Left renal pelvis (tissue), 4 donors: Measurements from ENCODE around the gene CHST9. TPM values are rescaled to one million over a fixed set of nuclear protein-coding genes. Genes with fewer than 3 reads are reported as not detected.
"Not testable (repeated sequence)": the region's sequence is repeated elsewhere in the genome, so short reads cannot be mapped to it uniquely, and the experiment has no call there.

ENCODE experiments used
- DNase-seq, 4 donors: peaks; one replicate each; pipeline ENCODE4 v3.0.0-alpha.2; 2013; ENCODE audit warnings: low read depth in 4 of 4, low spot score in 3 of 4
- polyA plus RNA-seq, 4 donors: library from polyadenylated mRNA; unstranded; fragments of 120-200 nt; gene quantifications; one replicate each; pipeline ENCODE4 v1.2.1, GENCODE V29; 2013; ENCODE audit not compliant: insufficient read length in 4 of 4

Gene CHST9
- polyA plus RNA-seq, 4 donors = 1.7 to 6.3 (median 4.1) TPM

DNA sequence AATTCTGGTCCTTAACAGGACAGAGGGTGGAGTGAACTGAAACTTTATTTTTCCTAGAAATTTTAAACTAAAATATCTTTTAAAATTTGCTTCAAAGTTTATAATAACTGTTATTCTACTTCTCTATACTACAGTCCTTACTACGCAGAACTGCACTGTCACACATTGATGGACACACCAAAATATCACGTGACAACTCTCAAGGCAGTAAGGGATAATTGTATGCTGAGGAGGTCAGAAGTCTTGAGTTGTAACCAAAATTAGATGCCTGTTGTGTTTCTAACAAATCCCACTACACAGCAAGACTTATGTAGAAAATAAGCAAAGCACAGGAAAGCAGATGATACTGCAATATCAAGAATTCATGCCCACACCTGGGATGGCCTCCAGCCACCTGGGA lies 76.3 kb downstream of the CHST9 start:
- no peak for DNase-seq

DNA sequence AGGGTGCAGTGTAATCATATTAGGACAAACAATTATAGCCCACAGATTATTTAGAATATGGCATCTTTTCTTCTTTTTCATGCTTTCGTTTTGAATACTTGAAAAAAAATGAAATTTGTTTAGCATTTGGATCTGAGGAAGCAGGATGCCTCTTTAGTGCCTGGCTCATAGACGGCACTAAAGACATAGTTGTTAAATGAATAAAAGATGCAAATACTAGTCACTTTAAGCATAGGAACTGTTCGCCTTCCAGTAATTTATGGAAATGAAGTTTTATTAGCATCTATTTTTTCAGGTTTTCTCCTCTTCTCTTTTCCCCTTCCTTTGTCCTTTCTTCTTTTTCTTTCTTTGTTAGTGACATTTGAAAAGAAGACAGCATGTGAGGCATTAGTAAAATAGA lies 80.4 kb downstream of the CHST9 start:
- no peak for DNase-seq

DNA sequence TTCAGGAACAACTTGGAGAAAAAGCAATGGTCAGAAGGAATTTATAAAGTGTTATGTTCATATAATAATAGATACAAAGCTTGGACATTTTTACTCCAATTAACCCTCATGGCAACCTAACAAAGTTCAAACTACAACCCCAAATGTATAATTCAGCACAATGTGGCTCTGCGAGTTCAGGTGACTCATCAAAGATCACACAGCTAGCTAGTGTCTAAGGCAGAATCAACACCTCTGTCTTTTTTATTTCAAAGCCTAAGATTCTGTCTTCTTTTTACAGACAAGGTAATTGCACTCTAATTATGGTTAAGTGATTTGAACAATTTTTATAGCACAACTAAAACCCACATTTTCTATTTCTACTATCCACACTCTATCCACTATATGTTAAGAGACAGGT lies 90.5 kb downstream of the CHST9 start:
- no peak for DNase-seq

DNA sequence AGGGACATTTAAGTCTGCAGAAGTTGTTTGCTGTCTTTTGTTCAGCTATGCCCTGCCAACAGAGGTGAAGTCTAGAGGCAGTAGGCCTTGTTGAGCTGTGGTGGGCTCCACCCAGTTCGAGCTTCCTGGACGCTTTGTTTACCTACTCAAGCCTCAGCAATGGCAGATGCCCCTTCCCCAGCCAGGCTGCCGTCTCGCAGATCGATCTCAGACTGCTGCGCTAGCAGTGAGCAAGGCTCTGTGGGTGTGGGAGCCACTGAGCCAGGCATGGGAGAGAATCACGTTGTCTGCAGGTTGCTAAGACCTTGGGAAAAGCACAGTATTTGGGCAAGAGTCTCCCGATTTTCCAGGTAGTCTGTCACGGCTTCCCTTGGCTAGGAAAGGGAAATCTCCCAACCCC lies 91.8 kb downstream of the CHST9 start:
- DNase-seq = not testable (repeated sequence)

DNA sequence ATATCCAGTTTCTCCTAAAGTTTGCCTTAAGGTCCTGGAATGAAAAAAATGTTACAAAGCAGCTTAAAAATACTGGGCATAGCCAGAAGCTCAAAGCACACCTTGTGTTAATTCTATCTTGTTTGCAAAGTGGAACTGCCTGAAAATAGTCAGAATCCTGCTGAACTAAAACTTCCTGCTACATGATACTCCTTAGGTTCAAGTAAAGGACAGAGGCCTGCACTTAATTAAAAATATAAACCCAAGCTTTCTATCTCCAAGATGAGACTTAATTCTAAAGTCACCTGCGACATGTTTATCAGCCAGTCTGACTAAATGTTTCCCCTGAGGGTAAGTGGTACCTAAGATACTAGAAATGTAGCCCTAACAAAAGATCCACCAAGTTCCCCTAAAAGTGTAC lies 103.4 kb downstream of the CHST9 start:
- no peak for DNase-seq

DNA sequence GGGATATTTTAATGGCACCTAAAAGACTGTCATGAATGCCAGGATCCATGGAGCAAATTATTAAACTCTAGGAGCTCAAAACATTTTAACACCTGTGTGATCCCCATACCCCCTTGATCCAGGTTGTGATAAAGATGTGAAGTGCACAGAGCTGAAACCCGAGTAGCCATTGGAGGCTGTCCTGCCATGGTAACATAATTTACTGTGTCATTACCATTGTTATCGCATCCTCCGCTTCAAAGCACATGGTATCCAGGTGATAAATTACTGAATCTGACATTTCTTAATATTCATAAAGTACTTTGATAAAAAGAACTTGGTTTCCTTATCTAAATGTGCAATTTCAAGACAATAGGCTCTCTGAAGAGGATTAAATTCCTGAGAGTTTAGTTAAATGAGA lies 109.3 kb downstream of the CHST9 start:
- no peak for DNase-seq

DNA sequence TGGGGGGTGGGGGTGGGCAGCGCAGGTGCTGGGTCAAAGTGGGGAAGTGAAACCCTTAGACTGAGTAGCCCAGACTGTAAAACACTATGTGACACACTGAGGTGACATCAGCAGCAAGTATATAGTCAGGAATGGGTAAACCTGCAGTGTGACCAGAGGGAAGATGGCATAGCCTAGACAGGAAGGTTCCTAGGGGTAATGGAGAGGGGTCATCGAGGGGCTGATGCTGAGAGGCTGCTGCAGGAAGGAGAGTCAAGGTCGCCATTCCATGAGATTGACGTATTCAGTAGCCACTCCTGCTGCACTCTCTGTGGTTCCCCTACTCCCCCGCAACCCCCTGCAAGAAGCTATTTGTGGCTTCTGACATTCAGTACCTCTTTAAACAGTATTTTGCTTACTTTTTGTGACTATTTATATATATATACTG lies 111.7 kb downstream of the CHST9 start:
- DNase-seq = no peak

DNA sequence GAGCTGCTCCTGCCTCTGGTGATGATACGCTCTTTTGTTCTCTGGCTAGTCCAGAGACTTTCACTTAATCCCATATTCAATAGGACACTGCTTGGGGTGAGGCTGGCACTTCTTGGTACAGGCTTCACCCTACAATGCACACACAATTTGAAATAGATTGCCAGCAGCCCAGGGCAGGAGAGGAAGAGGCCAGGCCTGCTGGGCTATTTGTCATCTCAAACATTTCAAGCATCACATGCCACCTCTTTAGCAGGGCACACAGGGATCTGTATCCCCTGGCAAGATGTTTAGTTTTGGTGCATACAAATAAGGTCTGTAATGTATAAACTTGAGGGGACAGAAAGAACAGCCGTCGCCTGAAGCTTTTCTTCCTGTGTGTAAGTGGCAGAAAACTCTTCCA lies 120.4 kb downstream of the CHST9 start:
- DNase-seq = no peak

DNA sequence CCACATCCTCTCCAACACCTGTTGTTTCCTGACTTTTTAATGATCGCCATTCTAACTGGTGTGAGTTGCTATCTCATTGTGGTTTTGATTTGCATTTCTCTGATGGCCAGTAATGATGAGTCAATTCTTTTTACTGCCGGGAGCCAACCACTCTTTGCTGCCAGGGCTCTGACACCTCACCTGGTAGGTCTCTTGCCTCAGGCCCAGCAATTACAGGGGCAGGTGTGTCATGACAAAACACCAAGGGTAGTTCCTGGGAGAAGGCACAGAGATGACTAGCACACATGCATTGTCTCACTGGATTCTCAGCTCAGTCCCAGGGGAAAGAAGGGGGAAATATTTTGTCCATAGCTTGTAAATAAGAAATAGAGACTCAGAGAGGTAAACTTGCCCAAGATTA lies 122.3 kb downstream of the CHST9 start:
- no peak for DNase-seq

DNA sequence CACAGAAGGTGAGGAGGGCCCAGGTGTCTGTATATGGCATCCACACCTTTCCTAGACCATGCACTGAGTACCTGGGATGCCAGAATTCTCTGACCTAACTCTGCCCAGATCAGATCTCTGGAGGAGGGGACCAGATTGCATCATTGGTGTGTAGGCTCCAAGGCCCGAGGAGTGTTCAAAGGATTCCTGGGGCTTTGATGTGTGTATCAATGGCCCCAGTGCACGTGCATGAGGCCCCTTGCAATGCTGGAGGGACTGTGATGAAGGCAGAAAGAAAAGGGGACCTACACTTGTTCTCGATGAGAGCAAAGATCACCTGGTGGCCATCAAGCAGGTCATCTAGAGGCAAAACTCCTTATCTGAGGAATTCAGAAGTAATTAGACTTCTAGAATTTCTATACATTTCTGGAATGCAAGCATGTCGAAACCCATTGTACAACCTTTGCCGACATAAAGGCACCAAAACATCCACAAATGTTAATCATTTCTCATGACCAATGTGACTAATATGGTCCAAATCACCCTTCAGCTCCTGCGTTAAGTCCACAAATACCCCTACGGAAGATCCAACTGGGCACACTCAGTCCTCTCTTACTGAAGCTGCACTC lies 123.5 kb downstream of the CHST9 start:
- DNase-seq = no peak

DNA sequence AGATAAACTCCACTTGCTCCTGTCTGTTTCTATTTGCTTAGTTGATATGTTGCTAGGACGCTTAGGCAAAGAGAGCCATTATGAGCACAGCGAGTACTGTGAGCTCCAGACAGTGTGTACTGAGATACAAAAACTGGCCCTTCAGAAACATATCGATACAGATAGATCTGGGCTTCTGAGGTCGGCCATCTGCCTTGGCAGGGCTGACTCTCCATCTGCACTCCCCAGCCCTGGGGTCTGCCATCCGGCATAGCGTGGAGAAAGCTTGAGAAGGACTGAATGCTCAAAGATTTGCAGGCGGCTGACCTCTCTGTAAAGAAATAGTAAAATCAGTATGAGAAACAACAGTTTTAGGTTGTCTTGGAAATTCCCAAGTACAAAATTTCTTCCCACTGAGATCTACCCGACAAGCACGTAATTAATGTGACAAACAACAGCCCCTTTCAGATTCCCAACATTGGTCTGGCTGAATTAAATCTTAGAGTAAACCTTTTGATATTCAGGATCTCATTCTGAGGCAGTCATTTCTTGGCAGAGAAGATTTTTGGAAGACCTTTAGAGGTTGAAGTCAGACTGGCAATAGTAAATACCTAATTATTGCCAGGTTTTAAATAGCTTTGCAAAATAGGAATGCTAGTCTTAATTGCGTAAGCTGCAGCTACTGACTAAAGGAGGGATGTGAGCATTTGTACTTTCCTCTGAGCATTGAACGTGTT lies 127.4 kb downstream of the CHST9 start:
- no peak for DNase-seq

DNA sequence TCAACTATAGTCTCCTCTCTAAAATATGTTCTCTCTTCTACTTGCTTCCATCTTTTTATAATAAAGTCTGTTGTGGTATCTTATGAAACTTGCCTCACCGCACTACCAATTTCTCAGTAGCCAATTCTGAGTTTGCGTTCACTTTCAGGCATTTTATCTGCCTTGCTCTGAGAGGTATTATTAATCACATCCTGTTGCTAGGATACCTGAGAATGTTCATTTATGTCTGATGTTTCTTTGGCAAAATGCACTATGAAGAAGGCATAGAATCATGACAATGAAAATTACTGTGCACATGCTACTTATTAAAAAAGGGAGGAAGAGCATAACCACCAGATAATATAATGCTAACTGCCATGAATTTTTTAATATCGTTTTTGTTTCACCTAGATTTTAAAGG lies 130.2 kb downstream of the CHST9 start:
- no peak for DNase-seq

DNA sequence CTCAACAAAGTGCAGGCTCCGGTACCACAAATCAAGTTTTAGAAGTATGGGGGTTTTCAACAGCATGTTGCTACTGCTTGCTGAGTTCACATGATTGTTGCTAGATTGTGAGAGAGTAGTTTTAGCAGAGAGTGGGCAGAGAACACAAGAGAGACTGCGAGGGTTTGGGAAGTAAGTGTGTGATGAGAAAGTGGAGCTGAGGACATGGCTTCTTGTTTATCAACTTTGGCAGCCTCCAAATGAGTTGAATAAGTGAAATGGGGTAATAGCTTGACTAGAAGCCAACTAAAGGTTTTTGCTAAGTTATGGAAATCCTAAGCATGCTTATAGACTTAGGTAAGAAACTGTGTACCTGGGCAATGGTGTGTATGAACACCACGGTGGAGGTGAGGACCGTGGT lies 135.1 kb downstream of the CHST9 start:
- DNase-seq = no peak

DNA sequence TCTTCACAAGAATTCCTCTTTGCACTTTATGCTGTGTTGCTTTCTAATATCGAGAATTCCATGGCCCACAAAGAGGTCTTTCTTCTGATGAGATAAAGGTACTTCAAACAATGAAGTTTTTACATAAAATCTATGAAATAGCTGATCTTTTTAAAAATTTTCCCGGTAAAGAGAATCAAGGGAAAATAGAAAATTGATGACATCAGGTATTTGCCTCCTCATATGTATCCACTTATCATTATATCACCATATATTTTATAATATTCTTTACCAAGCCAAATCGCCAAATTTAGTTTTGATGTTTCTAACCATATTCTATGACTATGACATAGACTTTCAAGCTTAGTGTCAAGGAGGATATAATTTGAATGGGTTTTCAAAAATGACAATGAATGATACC lies 139.8 kb downstream of the CHST9 start:
- no peak for DNase-seq

DNA sequence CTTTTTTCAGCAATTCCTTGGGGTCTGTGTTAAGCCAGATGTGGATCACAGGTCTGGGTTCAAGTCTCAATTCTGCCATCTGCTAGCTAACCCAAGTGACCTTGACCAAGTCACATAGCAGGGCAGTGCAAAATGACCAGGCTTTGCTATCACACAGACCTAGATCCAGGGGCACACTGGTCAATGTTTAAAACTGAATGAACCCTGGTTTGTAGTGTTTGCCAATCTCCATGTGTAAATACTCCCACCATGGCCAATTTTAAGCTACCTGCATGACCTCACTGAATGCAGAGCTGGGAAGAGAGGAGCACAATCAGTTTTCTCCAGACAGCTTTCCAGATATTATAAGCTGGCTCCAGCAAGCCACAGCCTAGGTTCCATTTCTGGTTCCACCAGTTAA lies 142.9 kb downstream of the CHST9 start:
- DNase-seq = no peak

DNA sequence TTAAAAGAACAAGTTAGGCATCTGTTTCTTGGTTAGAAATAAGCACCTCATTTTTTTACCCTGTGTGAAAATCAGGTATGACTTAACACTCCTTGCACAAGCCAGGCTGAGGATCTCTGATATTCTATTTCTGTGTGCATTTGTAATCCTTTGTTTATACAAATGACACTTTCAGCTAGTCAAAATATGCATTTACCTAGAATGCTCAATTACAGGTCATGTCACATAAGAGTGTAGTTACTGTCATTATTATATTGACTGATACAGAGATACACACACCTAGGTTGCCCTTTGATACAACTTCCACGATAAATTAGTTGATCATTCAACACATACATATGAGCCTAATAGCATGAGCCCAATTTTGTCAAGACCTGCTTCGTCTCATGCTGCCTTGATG lies 144.3 kb downstream of the CHST9 start:
- no peak for DNase-seq

DNA sequence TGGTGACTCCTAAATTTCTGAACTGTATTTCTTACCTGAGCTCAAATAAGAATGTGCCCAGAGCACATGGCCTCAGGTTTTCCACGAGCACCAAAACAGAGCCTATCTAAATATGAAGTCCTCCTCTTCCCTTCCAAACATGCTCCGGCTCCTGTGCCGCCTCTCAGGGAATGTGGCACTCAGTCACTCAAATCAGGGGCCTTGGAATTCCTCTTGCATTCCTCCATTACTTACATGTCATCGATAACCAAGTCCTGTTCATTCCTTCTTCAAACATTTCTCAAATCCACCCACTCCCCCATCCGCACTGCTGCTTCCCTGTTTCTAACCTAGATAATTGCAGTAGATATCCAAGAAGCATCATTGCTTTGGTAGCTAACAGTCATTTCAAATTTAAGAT lies 151.4 kb downstream of the CHST9 start:
- DNase-seq = no peak

DNA sequence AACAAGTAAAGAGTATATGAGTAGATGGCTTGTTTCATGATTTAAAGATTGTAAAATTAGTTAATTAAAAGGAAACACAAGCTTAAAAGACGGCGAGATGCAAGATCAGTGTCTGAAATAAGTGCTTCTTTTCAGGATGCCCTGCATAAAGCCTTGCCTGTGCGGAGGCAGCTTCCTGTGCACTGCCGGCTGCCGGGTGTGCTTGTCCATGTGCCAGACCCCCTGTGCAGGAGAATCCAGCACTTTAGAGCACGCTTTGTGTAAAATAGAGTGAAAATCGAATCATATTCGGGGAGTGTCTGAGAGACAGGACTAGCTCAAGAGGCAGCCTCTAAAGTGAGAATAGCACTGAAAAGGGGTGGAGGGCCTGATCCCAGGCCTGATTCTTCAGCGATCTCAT lies 154.7 kb downstream of the CHST9 start:
- DNase-seq = no peak

DNA sequence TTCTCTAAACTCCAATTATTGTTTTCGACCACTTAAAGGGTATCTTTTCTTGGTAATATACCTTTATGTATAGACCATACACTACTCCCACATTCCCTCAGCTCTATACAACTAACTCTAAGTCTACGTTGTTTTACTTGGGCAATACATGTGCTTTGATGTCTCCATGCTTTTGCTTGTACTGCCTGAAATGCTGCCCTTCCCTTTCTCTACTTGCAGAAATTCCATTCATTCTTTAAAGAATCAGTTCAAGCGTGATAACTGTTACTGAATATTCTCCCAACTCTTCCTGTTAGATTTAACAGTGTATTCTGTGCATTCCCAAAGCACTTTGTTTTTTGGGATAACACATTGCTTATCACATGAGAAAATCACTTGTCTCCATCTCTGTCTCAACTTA lies 162.6 kb downstream of the CHST9 start:
- no peak for DNase-seq

DNA sequence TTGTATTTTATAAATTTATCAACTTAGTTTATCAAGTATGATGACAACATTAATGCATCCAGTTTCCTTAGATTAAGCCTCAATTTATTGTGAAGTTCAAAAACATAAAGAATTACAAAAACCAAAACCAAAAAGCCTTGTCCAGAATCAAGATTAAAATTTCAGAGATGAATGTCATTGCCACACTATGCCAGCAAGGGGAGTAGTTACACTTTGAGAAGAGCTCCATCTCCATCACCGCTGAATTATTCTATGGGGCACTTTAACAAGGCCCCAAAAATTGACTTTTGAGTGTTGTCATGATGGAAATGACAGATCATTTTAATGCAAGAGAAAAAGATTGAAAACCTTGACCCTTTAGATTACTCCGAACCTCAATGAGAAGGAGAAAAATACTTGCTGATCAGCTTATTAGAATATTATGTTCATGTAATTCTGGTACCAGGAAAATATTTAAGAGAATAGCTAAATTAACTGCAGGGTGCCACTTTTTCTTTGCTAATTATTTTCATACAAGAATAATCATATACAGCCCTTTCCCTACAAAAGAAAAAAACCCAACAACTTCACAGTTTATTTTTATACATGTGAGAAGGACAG lies 167.1 kb downstream of the CHST9 start:
- no peak for DNase-seq

DNA sequence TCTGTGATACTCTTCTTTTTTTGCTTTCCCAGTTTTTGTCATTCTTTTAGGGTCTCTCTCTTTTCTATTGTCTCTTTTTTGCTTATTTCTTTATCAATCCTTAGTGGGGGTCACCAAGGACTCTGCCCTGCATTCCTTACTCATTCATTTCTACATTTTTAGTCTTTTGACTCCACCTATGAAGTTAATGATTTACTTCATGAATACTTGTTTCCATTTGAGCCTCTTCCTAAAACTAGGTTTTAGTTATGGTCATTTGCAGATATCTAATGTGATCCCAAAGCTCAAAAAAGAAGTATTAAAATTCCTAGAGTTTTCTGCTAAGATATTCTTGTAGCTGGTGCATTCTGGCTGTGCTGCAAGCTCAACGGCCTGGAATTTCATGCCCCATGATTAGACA lies 170.3 kb downstream of the CHST9 start:
- DNase-seq = no peak

DNA sequence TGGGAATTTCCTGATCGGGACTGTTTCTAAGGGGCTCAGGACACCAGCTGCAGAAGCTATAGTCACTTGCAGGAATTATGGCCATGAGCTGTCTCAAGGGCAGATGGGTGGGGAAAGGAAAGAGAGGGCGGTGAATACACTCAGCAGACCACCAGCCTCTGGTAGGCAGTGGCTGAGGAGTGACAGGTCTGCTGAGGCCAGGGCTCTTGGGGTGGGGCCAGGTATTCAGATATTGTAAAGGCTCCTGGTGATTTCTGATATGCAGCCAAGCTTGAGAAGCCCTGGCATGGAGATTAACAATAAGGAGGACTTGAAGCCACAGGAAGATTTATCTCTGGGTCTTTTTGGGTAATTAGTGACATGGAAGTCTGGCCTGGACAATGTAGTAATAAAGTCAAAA lies 174.3 kb downstream of the CHST9 start:
- no peak for DNase-seq
